ENCODE measurements around the gene C2CD2.

C2CD2 gene

DNA sequence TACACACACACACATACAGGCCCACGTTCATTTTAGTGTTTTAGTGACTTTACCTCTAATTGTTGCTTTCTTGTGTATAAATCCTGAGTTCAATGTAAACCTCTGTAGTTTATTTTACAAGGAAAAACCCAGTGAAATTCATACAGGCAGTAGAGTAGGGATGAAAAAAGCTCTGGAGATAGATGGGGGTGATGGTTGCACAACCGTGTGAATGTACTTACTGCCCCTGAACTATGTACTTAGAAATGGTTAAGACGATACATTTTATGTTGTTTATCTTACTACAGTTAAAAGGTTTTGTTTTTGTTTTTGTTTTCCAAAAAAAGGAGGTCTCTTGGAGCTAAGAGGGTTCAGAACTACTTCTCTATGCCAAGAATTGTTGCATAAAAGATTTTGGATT is 45.0 kb downstream of the C2CD2 start:
- DNase-seq (ENCODE audit: low read depth) = no peak
- H3K4me3 ChIP-seq (ENCODE audit: control insufficient read depth, low read depth, low read length) = no peak overlapping the region
- TF ChIP-seq, protein P1, sequence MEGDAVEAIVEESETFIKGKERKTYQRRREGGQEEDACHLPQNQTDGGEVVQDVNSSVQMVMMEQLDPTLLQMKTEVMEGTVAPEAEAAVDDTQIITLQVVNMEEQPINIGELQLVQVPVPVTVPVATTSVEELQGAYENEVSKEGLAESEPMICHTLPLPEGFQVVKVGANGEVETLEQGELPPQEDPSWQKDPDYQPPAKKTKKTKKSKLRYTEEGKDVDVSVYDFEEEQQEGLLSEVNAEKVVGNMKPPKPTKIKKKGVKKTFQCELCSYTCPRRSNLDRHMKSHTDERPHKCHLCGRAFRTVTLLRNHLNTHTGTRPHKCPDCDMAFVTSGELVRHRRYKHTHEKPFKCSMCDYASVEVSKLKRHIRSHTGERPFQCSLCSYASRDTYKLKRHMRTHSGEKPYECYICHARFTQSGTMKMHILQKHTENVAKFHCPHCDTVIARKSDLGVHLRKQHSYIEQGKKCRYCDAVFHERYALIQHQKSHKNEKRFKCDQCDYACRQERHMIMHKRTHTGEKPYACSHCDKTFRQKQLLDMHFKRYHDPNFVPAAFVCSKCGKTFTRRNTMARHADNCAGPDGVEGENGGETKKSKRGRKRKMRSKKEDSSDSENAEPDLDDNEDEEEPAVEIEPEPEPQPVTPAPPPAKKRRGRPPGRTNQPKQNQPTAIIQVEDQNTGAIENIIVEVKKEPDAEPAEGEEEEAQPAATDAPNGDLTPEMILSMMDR (IDR thresholded peaks at IDR 0.05; ENCODE audit: control insufficient read depth, insufficient read depth, low read depth, low read length, missing control alignments) = no peak

DNA sequence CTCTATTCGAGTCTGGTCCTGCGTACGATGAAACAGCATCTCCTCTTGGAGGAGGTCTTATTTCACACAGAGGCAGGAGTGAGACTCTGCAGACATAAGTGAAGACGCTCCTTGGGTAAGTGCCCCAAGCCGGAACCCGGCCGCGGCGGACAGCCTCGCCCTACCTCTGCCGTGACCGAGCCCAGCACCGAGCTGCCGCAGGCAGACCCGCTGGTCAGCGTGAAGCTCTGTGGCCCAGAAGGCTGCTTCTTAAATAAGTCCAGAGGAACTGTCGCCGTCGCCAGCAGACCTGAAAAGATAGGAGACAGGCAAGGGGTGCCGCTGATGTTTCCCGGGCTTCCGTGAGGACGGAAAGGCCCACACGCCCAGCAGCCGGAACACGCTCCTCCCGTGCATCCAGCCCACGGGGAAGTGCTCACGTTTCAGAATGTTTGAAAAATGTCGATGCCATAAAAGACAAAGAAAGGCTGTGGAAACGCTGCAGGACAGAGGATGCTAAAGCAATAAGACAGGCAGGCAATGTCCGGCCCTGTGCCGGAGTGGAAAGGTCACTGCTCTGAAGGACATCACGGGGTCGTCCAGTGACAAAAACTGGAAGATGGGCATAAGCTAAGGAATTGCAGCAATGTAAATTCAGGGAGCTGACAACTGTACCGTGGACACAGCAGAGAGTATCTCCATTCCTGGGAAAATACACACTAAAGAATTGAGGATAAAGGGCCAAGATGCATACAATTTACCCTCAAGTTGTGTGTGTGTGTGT is 46.1 kb downstream of the C2CD2 start:
- TF ChIP-seq, protein P1 (IDR thresholded peaks at IDR 0.05; ENCODE audit: control insufficient read depth, insufficient read depth, low read depth, low read length, missing control alignments) = no peak
- no peak for DNase-seq (ENCODE audit: low read depth)
- H3K4me3 ChIP-seq (ENCODE audit: control insufficient read depth, low read depth, low read length) = no peak overlapping the region

DNA sequence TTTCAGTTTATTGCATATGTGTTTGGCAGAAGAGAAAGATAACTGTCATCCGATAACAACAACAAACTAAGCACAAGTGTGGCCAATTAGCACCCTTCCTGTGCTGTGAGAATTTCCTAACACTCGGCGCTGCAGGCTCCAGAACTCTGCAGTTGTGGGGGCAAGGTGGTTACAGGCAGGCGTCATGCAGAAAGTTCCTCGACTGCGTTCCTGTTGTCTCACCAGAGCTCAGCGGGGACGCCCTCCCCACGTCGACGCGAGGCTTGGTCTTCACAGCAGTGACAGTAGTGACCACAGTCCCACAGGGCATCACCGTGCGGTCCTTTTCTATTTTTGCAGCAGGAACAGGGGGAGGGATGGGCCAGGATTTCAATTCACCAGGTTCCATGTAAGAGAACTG is 47.0 kb downstream of the C2CD2 start:
- no peak overlapping the region for H3K4me3 ChIP-seq (ENCODE audit: control insufficient read depth, low read depth, low read length)
- TF ChIP-seq, protein P1 (IDR thresholded peaks at IDR 0.05; ENCODE audit: control insufficient read depth, insufficient read depth, low read depth, low read length, missing control alignments) = no peak
- DNase-seq (ENCODE audit: low read depth) = no peak

DNA sequence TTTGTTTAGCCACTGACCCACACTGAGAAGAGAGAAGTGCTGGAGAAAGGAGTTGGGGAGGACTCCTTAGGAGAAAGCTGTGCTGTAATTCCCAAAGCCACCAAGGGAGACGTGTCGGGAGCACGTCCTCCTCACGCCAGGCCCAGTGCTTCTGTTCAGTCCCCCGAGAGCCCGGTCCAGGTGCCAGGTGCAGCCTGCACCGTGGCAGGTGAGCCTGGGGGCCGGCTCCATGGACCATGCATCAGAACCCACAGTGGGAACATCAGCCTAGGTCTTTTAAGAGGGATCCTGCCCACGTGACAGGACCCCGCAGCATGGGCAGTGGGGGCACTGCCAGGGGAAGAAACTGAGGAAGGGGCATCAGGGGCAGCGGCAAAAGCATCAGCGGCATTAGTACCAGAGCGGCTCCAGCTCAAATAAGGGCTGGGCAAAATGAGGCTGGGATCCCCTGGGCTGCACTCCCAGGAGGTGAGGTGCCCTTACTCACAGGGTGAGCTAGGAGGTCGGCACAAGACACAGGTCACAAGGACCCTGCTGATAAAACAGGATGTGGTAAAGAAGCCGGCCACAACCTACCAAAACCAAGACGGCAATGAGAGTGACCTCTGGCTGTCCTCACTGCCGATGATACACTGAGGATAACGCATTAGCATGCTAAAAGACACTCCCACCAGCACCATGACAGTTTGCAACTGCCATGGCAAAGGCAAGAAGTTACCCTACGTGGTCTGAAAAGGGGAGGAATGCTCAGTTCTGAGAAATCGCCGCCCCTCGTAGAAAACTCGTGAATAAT is 50.1 kb downstream of the C2CD2 start:
- TF ChIP-seq, protein P1 (IDR thresholded peaks at IDR 0.05; ENCODE audit: control insufficient read depth, insufficient read depth, low read depth, low read length, missing control alignments) = no peak
- no peak overlapping the region for H3K4me3 ChIP-seq (ENCODE audit: control insufficient read depth, low read depth, low read length)
- DNase-seq (ENCODE audit: low read depth) = no peak

DNA sequence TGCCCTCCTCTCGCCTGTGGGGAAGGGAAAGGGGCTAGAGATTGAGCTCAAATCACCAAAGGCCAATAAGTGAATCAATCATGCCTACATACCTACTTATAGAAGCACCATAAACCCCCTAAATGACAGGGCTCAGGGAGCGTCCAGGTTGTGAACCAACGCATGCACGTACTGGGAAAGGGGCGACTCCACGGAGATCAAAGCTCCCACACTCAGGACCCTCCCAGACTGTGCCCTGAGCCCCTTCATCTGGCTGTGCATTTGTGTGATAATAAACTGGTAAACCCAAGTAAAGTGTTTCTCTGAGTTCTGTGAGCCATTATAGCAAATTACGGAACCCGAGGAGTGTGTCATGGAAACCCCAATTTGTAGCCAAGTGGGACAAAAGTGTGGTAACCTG is 50.9 kb downstream of the C2CD2 start:
- H3K4me3 ChIP-seq (ENCODE audit: control insufficient read depth, low read depth, low read length) = no peak overlapping the region
- DNase-seq (ENCODE audit: low read depth) = no peak
- TF ChIP-seq, protein P1 (IDR thresholded peaks at IDR 0.05; ENCODE audit: control insufficient read depth, insufficient read depth, low read depth, low read length, missing control alignments) = no peak

DNA sequence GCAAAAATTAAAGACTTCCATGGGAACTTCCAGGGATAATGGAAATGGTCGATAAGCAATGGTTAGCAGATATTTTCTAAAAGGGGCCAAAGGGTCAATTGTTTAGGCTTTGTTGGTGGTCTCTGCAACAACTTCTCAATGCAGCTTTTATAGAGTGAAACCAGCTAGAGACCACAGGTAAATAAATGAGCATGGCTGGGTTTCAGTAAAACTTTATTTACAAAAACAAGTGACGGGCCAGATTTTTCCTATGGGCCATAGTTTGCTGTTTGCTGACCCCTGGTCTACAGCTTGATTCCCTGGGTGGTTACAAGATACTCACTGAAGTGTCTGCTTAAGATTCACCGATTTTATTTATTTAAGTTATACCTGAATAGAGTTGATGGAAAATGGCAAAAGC is 52.0 kb downstream of the C2CD2 start:
- no peak for DNase-seq (ENCODE audit: low read depth)
- TF ChIP-seq, protein P1 (IDR thresholded peaks at IDR 0.05; ENCODE audit: control insufficient read depth, insufficient read depth, low read depth, low read length, missing control alignments) = no peak
- H3K4me3 ChIP-seq (ENCODE audit: control insufficient read depth, low read depth, low read length) = no peak overlapping the region

Measured in AG09309 (cell line).